HEK293 (cell line): ENCODE measurements around the gene DUS1L.

Source experiments
- KLF17 ChIP-seq: fragments of 450-650 bp; formaldehyde crosslinking; IDR thresholded peaks from 2 replicates; pipeline ENCODE4 v1.5.1; 2016; ENCODE audit warnings: missing biosample characterization, missing genetic modification characterization
- ZBTB17 ChIP-seq: fragments of 450-650 bp; formaldehyde crosslinking; IDR thresholded peaks from 2 replicates; pipeline ENCODE4 v1.5.1; 2016; ENCODE audit warnings: missing biosample characterization, missing genetic modification characterization
- ZNF146 ChIP-seq: fragments of 450-650 bp; formaldehyde crosslinking; IDR thresholded peaks from 2 replicates; pipeline ENCODE4 v1.5.1; 2016; ENCODE audit warnings: missing biosample characterization, missing genetic modification characterization
- ZNF248 ChIP-seq: fragments of 450-650 bp; formaldehyde crosslinking; IDR thresholded peaks from 2 replicates; pipeline ENCODE4 v1.5.1; 2017; ENCODE audit warnings: missing biosample characterization, missing genetic modification characterization
- ZNF302 ChIP-seq: fragments of 450-650 bp; formaldehyde crosslinking; IDR thresholded peaks from 2 replicates; pipeline ENCODE4 v1.5.1; 2016; ENCODE audit warnings: missing biosample characterization, missing genetic modification characterization, low read depth
- ZNF366 ChIP-seq: fragments of 450-650 bp; formaldehyde crosslinking; conservative IDR thresholded peaks from 2 replicates; pipeline ENCODE4 v1.5.1; 2016; ENCODE audit warnings: missing biosample characterization, missing genetic modification characterization
- ZNF426 ChIP-seq: fragments of 450-650 bp; formaldehyde crosslinking; IDR thresholded peaks from 2 replicates; pipeline ENCODE4 v1.5.1; 2017; ENCODE audit warnings: missing biosample characterization, missing genetic modification characterization, mild to moderate bottlenecking, inconsistent platforms, moderate library complexity
- ZNF561 ChIP-seq: fragments of 450-650 bp; IDR thresholded peaks from 2 replicates; pipeline ENCODE4 v1.5.1; 2018; ENCODE audit warnings: missing biosample characterization, missing genetic modification characterization, borderline replicate concordance
- ZNF639 ChIP-seq: fragments of 450-650 bp; formaldehyde crosslinking; IDR thresholded peaks from 2 replicates; pipeline ENCODE4 v1.5.1; 2016; ENCODE audit warnings: missing biosample characterization, missing genetic modification characterization
- ZNF777 ChIP-seq: fragments of 450-650 bp; formaldehyde crosslinking; IDR thresholded peaks from 2 replicates; pipeline ENCODE4 v1.5.1; 2017; ENCODE audit warnings: missing biosample characterization, missing genetic modification characterization, borderline replicate concordance
- TF ChIP-seq, protein P1 (sequence below): fragments of 450-650 bp; formaldehyde crosslinking; IDR thresholded peaks from 2 replicates; pipeline ENCODE4 v1.5.1; 2016; ENCODE audit warnings: missing biosample characterization, missing genetic modification characterization
- TF ChIP-seq, protein P2 (sequence below): fragments of 450-650 bp; formaldehyde crosslinking; IDR thresholded peaks from 2 replicates; pipeline ENCODE4 v1.5.1; 2016; ENCODE audit warnings: missing biosample characterization, missing genetic modification characterization
- TF ChIP-seq, protein P3 (sequence below): fragments of 450-650 bp; formaldehyde crosslinking; IDR thresholded peaks from 2 replicates; pipeline ENCODE4 v1.5.1; 2016; ENCODE audit warnings: missing biosample characterization, missing genetic modification characterization

DNA sequence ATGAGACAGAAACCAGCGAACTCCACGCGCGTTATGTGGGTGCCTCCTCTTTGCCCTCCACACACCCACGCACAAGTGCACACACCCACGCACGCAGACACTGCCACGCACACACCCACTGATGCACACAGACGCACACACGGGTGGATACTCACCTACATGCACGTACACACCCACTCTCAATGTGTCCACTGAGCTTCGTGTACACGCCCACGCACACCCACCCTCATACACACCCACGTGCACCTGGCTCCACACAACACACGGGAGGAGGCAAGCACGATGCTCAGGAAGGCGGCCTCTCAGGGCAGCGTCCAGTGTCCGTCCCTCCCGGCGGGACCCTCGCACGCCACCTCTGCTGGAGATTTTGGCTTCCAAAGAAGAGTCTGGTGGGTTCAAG is 18.2 kb downstream of the DUS1L start:
- TF ChIP-seq, protein P1, sequence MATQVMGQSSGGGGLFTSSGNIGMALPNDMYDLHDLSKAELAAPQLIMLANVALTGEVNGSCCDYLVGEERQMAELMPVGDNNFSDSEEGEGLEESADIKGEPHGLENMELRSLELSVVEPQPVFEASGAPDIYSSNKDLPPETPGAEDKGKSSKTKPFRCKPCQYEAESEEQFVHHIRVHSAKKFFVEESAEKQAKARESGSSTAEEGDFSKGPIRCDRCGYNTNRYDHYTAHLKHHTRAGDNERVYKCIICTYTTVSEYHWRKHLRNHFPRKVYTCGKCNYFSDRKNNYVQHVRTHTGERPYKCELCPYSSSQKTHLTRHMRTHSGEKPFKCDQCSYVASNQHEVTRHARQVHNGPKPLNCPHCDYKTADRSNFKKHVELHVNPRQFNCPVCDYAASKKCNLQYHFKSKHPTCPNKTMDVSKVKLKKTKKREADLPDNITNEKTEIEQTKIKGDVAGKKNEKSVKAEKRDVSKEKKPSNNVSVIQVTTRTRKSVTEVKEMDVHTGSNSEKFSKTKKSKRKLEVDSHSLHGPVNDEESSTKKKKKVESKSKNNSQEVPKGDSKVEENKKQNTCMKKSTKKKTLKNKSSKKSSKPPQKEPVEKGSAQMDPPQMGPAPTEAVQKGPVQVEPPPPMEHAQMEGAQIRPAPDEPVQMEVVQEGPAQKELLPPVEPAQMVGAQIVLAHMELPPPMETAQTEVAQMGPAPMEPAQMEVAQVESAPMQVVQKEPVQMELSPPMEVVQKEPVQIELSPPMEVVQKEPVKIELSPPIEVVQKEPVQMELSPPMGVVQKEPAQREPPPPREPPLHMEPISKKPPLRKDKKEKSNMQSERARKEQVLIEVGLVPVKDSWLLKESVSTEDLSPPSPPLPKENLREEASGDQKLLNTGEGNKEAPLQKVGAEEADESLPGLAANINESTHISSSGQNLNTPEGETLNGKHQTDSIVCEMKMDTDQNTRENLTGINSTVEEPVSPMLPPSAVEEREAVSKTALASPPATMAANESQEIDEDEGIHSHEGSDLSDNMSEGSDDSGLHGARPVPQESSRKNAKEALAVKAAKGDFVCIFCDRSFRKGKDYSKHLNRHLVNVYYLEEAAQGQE (tag by site-specific recombination) = no peak
- TF ChIP-seq, protein P2, sequence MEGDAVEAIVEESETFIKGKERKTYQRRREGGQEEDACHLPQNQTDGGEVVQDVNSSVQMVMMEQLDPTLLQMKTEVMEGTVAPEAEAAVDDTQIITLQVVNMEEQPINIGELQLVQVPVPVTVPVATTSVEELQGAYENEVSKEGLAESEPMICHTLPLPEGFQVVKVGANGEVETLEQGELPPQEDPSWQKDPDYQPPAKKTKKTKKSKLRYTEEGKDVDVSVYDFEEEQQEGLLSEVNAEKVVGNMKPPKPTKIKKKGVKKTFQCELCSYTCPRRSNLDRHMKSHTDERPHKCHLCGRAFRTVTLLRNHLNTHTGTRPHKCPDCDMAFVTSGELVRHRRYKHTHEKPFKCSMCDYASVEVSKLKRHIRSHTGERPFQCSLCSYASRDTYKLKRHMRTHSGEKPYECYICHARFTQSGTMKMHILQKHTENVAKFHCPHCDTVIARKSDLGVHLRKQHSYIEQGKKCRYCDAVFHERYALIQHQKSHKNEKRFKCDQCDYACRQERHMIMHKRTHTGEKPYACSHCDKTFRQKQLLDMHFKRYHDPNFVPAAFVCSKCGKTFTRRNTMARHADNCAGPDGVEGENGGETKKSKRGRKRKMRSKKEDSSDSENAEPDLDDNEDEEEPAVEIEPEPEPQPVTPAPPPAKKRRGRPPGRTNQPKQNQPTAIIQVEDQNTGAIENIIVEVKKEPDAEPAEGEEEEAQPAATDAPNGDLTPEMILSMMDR (tag by site-specific recombination) = no peak
- TF ChIP-seq ZNF777 (tag by site-specific recombination) (no peak), ZNF561 (tag by site-specific recombination) (no peak), ZNF248 (tag by site-specific recombination) (no peak), ZBTB17 (tag by site-specific recombination) (no peak), ZNF426 (tag by site-specific recombination) (no peak), ZNF366 (tag by site-specific recombination) (no peak), ZNF146 (tag by site-specific recombination) (no peak), KLF17 (tag by site-specific recombination) (no peak), ZNF639 (tag by site-specific recombination) (no peak), ZNF302 (tag by site-specific recombination) (no peak)
- TF ChIP-seq, protein P3, sequence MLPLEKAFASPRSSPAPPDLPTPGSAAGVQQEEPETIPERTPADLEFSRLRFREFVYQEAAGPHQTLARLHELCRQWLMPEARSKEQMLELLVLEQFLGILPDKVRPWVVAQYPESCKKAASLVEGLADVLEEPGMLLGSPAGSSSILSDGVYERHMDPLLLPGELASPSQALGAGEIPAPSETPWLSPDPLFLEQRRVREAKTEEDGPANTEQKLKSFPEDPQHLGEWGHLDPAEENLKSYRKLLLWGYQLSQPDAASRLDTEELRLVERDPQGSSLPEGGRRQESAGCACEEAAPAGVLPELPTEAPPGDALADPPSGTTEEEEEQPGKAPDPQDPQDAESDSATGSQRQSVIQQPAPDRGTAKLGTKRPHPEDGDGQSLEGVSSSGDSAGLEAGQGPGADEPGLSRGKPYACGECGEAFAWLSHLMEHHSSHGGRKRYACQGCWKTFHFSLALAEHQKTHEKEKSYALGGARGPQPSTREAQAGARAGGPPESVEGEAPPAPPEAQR (tag by site-specific recombination) = no peak
